ENCODE measurements around the gene FAP. TPM values are rescaled to one million over a fixed set of nuclear protein-coding genes. Genes with fewer than 3 reads are reported as not detected.
A peak's percentile ranks its signal among the peaks of the same experiment; 100 is the strongest.

FAP gene
- polyA plus RNA-seq (2013, experiment 1 of 2), result 0.63 TPM
- 0.66 TPM for polyA plus RNA-seq (2013, experiment 2 of 2)

- WGBS, 2 experiments (ENCODE audit: insufficient coverage in 2 of 2), result 95 to 96% methylated on average over 3 to 4 of the region's 6 CpGs
- no peaks in the 10 kb centered on the region for H3K9me3 ChIP-seq (ENCODE audit: control insufficient read depth, low read length)
- peak within 1 kb of the TSS; percentile 81 for H3K27ac ChIP-seq (ENCODE audit: low read depth, low read length, severe bottlenecking)
- H3K4me3 ChIP-seq (ENCODE audit: extremely low read depth, insufficient read depth, low read length, poor library complexity, severe bottlenecking), result no peak within 1 kb of the TSS
- peaks cover 26% of the 10 kb centered on the region for H3K4me1 ChIP-seq (ENCODE audit: control insufficient read depth, insufficient read depth, low read length, poor library complexity, severe bottlenecking)
- H3K36me3 ChIP-seq (ENCODE audit: control insufficient read depth, insufficient read depth, low read length), result no peaks in the 10 kb centered on the region
These were observed at the start of gene FAP for GRCh38 chr2:162243294-162243693. Gene FAP (minus strand): TSS chr2:162243445. CDS start chr2:162243327, 118 bp downstream.

GRCh38 chr2:162291748-162292147 is 48.5 kb upstream of the FAP start:
- no peak overlapping the region for H3K4me3 ChIP-seq (ENCODE audit: extremely low read depth, insufficient read depth, low read length, poor library complexity, severe bottlenecking)
- no peak overlapping the region for H3K27ac ChIP-seq (ENCODE audit: low read depth, low read length, severe bottlenecking)
- H3K36me3 ChIP-seq (ENCODE audit: control insufficient read depth, insufficient read depth, low read length), result no peaks in the 10 kb centered on the region
- 80% methylated on average over 1 of the region's 3 CpGs; no CpG with 5 or more reads in 1 of the 2 experiments for WGBS, 2 experiments (ENCODE audit: insufficient coverage in 2 of 2)
- no peaks in the 10 kb centered on the region for H3K4me1 ChIP-seq (ENCODE audit: control insufficient read depth, insufficient read depth, low read length, poor library complexity, severe bottlenecking)
- no peaks in the 10 kb centered on the region for H3K9me3 ChIP-seq (ENCODE audit: control insufficient read depth, low read length)

- Histone ChIP-seq H3K4me1 (ENCODE audit: control insufficient read depth, insufficient read depth, low read length, poor library complexity, severe bottlenecking) (no peaks in the 10 kb centered on the region), H3K27ac (ENCODE audit: low read depth, low read length, severe bottlenecking) (no peak overlapping the region)
- 85 to 86% methylated on average over 1 to 2 of the region's 4 CpGs for WGBS, 2 experiments (ENCODE audit: insufficient coverage in 2 of 2)
These were observed 39.6 kb upstream of the FAP start for GRCh38 chr2:162282765-162283425.

GRCh38 chr2:162280654-162281053 is 37.4 kb upstream of the FAP start:
- no CpG with 5 or more reads among the region's 1 CpG for WGBS, 2 experiments (ENCODE audit: insufficient coverage in 2 of 2)
- no peak overlapping the region for H3K27ac ChIP-seq (ENCODE audit: low read depth, low read length, severe bottlenecking)
- no peak overlapping the region for H3K4me3 ChIP-seq (ENCODE audit: extremely low read depth, insufficient read depth, low read length, poor library complexity, severe bottlenecking)
- no peaks in the 10 kb centered on the region for H3K4me1 ChIP-seq (ENCODE audit: control insufficient read depth, insufficient read depth, low read length, poor library complexity, severe bottlenecking)
- no peaks in the 10 kb centered on the region for H3K36me3 ChIP-seq (ENCODE audit: control insufficient read depth, insufficient read depth, low read length)
- no peaks in the 10 kb centered on the region for H3K9me3 ChIP-seq (ENCODE audit: control insufficient read depth, low read length)

More at GRCh38 chr2:162282765-162283425, 39.6 kb upstream of the FAP start:
- Histone ChIP-seq H3K4me3 (ENCODE audit: extremely low read depth, insufficient read depth, low read length, poor library complexity, severe bottlenecking) (no peak overlapping the region), H3K36me3 (ENCODE audit: control insufficient read depth, insufficient read depth, low read length) (no peaks in the 10 kb centered on the region), H3K9me3 (ENCODE audit: control insufficient read depth, low read length) (no peaks in the 10 kb centered on the region)

GRCh38 chr2:162277381-162277780 is 34.1 kb upstream of the FAP start:
- Histone ChIP-seq H3K4me1 (ENCODE audit: control insufficient read depth, insufficient read depth, low read length, poor library complexity, severe bottlenecking) (no peaks in the 10 kb centered on the region), H3K27ac (ENCODE audit: low read depth, low read length, severe bottlenecking) (no peak overlapping the region), H3K9me3 (ENCODE audit: control insufficient read depth, low read length) (no peaks in the 10 kb centered on the region), H3K36me3 (ENCODE audit: control insufficient read depth, insufficient read depth, low read length) (no peaks in the 10 kb centered on the region), H3K4me3 (ENCODE audit: extremely low read depth, insufficient read depth, low read length, poor library complexity, severe bottlenecking) (no peak overlapping the region)
- no CpG with 5 or more reads among the region's 4 CpGs for WGBS, 2 experiments (ENCODE audit: insufficient coverage in 2 of 2)

- no peak overlapping the region for H3K27ac ChIP-seq (ENCODE audit: low read depth, low read length, severe bottlenecking)
- no peak overlapping the region for H3K4me3 ChIP-seq (ENCODE audit: extremely low read depth, insufficient read depth, low read length, poor library complexity, severe bottlenecking)
- whole genome bisulfite sequencing, 2 experiments (ENCODE audit: insufficient coverage in 2 of 2), result 83% methylated on average over 1 of the region's 1 CpG; no CpG with 5 or more reads in 1 of the 2 experiments
- H3K36me3 ChIP-seq (ENCODE audit: control insufficient read depth, insufficient read depth, low read length), result no peaks in the 10 kb centered on the region
- H3K9me3 ChIP-seq (ENCODE audit: control insufficient read depth, low read length), result no peaks in the 10 kb centered on the region
- no peaks in the 10 kb centered on the region for H3K4me1 ChIP-seq (ENCODE audit: control insufficient read depth, insufficient read depth, low read length, poor library complexity, severe bottlenecking)
These were observed 24.8 kb upstream of the FAP start for GRCh38 chr2:162267996-162268395.

GRCh38 chr2:162267496-162267895 is 24.3 kb upstream of the FAP start:
- no peaks in the 10 kb centered on the region for H3K9me3 ChIP-seq (ENCODE audit: control insufficient read depth, low read length)
- no CpG with 5 or more reads among the region's 5 CpGs for WGBS, 2 experiments (ENCODE audit: insufficient coverage in 2 of 2)
- H3K4me1 ChIP-seq (ENCODE audit: control insufficient read depth, insufficient read depth, low read length, poor library complexity, severe bottlenecking), result no peaks in the 10 kb centered on the region
- H3K36me3 ChIP-seq (ENCODE audit: control insufficient read depth, insufficient read depth, low read length), result no peaks in the 10 kb centered on the region
- no peak overlapping the region for H3K4me3 ChIP-seq (ENCODE audit: extremely low read depth, insufficient read depth, low read length, poor library complexity, severe bottlenecking)
- H3K27ac ChIP-seq (ENCODE audit: low read depth, low read length, severe bottlenecking), result no peak overlapping the region

- WGBS, 2 experiments (ENCODE audit: insufficient coverage in 2 of 2), result no CpG with 5 or more reads among the region's 1 CpG
- H3K36me3 ChIP-seq (ENCODE audit: control insufficient read depth, insufficient read depth, low read length), result no peaks in the 10 kb centered on the region
- H3K4me3 ChIP-seq (ENCODE audit: extremely low read depth, insufficient read depth, low read length, poor library complexity, severe bottlenecking), result no peak overlapping the region
- H3K9me3 ChIP-seq (ENCODE audit: control insufficient read depth, low read length), result no peaks in the 10 kb centered on the region
- no peak overlapping the region for H3K27ac ChIP-seq (ENCODE audit: low read depth, low read length, severe bottlenecking)
- H3K4me1 ChIP-seq (ENCODE audit: control insufficient read depth, insufficient read depth, low read length, poor library complexity, severe bottlenecking), result peaks cover 2% of the 10 kb centered on the region
These were observed 23.2 kb upstream of the FAP start for GRCh38 chr2:162266460-162266760.

- H3K36me3 ChIP-seq (ENCODE audit: control insufficient read depth, insufficient read depth, low read length), result no peaks in the 10 kb centered on the region
- no peak overlapping the region for H3K4me3 ChIP-seq (ENCODE audit: extremely low read depth, insufficient read depth, low read length, poor library complexity, severe bottlenecking)
- H3K4me1 ChIP-seq (ENCODE audit: control insufficient read depth, insufficient read depth, low read length, poor library complexity, severe bottlenecking), result peaks cover 3% of the 10 kb centered on the region
- 94 to 96% methylated on average over 4 to 5 of the region's 7 CpGs for WGBS, 2 experiments (ENCODE audit: insufficient coverage in 2 of 2)
- H3K9me3 ChIP-seq (ENCODE audit: control insufficient read depth, low read length), result no peaks in the 10 kb centered on the region
- H3K27ac ChIP-seq (ENCODE audit: low read depth, low read length, severe bottlenecking), result no peak overlapping the region
These were observed 22.6 kb upstream of the FAP start for GRCh38 chr2:162265666-162266459.

- Histone ChIP-seq H3K9me3 (ENCODE audit: control insufficient read depth, low read length) (no peaks in the 10 kb centered on the region), H3K4me1 (ENCODE audit: control insufficient read depth, insufficient read depth, low read length, poor library complexity, severe bottlenecking) (peaks cover 6% of the 10 kb centered on the region), H3K36me3 (ENCODE audit: control insufficient read depth, insufficient read depth, low read length) (no peaks in the 10 kb centered on the region), H3K4me3 (ENCODE audit: extremely low read depth, insufficient read depth, low read length, poor library complexity, severe bottlenecking) (no peak overlapping the region), H3K27ac (ENCODE audit: low read depth, low read length, severe bottlenecking) (no peak overlapping the region)
- WGBS, 2 experiments (ENCODE audit: insufficient coverage in 2 of 2), result 93 to 100% methylated on average over 2 of the region's 4 CpGs
These were observed 18.0 kb upstream of the FAP start for GRCh38 chr2:162261032-162261945.

All from mesodermal cell (in vitro differentiated cells).